NB4 (cell line): Measurements from ENCODE around the gene AP1G1.

Experiments used
- POLR2A ChIP-seq: IDR thresholded peaks from 2 replicates; pipeline ENCODE4 v1.6.1; 2011; ENCODE audit warnings: mild to moderate bottlenecking; ENCODE audit not compliant: insufficient read length; ENCODE audit errors: extremely low read depth
- TF ChIP-seq, protein P1 (sequence below): IDR thresholded peaks from one replicate; pipeline ENCODE4 v1.5.1; 2012; ENCODE audit warnings: low read depth, low read length
- TF ChIP-seq, protein P2 (sequence below): IDR thresholded peaks from 2 replicates; pipeline ENCODE4 v1.6.1; 2011; ENCODE audit warnings: low read depth, low read length

DNA sequence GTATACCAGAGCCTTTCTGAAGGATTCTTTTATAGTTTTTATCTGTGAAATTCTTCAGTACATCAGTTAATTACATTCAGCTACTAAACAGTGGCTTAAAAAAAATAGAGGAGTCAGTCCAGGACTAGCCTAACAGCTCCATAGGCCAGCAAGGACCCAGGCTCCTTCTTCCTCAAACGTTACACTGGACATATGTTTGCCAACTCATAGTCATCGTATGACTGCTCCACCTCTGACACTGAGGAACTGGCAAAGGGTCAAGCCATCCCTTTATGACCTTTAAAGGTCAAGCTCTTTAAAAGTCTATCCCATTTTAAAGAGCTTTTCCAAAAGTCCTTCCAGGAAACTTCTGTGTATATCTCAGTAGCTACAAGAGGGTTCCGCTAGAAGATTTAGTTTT, 120.8 kb downstream of the AP1G1 start:
- TF ChIP-seq, protein P1, sequence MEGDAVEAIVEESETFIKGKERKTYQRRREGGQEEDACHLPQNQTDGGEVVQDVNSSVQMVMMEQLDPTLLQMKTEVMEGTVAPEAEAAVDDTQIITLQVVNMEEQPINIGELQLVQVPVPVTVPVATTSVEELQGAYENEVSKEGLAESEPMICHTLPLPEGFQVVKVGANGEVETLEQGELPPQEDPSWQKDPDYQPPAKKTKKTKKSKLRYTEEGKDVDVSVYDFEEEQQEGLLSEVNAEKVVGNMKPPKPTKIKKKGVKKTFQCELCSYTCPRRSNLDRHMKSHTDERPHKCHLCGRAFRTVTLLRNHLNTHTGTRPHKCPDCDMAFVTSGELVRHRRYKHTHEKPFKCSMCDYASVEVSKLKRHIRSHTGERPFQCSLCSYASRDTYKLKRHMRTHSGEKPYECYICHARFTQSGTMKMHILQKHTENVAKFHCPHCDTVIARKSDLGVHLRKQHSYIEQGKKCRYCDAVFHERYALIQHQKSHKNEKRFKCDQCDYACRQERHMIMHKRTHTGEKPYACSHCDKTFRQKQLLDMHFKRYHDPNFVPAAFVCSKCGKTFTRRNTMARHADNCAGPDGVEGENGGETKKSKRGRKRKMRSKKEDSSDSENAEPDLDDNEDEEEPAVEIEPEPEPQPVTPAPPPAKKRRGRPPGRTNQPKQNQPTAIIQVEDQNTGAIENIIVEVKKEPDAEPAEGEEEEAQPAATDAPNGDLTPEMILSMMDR: no peak
- no peak for TF ChIP-seq POLR2A
- TF ChIP-seq, protein P2, sequence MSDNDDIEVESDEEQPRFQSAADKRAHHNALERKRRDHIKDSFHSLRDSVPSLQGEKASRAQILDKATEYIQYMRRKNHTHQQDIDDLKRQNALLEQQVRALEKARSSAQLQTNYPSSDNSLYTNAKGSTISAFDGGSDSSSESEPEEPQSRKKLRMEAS: no peak
